HFF-Myc (cell line): Measurements from ENCODE around the gene HK1.

Experiments
- DNase-seq: peaks from one replicate; pipeline ENCODE4 v3.0.0-alpha.2; 2011; ENCODE audit warnings: low read depth; ENCODE audit errors: extremely low read depth
- H3K4me3 ChIP-seq: replicated peaks from 2 replicates; pipeline ENCODE4 v1.5.1; 2011; ENCODE audit warnings: low read depth, mild to moderate bottlenecking, control low read depth, low read length
- CTCF ChIP-seq: IDR thresholded peaks from 2 replicates; pipeline ENCODE4 v1.5.1; 2012; ENCODE audit warnings: mild to moderate bottlenecking, low read depth, low read length, control low read depth; ENCODE audit errors: missing control alignments

HK1 gene

GRCh38 chr10:69351589-69351988 lies 73.3 kb downstream of the HK1 start:
- DNase-seq: no peak
- no peak overlapping the region for H3K4me3 ChIP-seq
- TF ChIP-seq CTCF: no peak

- no peak for DNase-seq
- H3K4me3 ChIP-seq: no peak overlapping the region
- TF ChIP-seq CTCF: no peak
These were observed 74.4 kb downstream of the HK1 start for GRCh38 chr10:69352569-69353264.

GRCh38 chr10:69353977-69354635 lies 75.8 kb downstream of the HK1 start:
- DNase-seq: no peak
- H3K4me3 ChIP-seq: no peak overlapping the region
- TF ChIP-seq CTCF: no peak

- no peak overlapping the region for H3K4me3 ChIP-seq
- no peak for DNase-seq
- TF ChIP-seq CTCF: no peak
These were observed 77.9 kb downstream of the HK1 start for GRCh38 chr10:69356187-69356586.

GRCh38 chr10:69358148-69358795 lies 80.0 kb downstream of the HK1 start:
- DNase-seq: no peak
- TF ChIP-seq CTCF: no peak
- H3K4me3 ChIP-seq: no peak overlapping the region

- no peak for TF ChIP-seq CTCF
- H3K4me3 ChIP-seq: no peak overlapping the region
- no peak for DNase-seq
These were observed 80.9 kb downstream of the HK1 start for GRCh38 chr10:69359148-69359547.
